Stimulated activated naive CD4-positive, alpha-beta T cell treated with Interleukin-2 at 50 U/mL for 16 hours (primary cell): ENCODE data around the gene SFMBT2.

Experiments
- DNase-seq: peaks from one replicate; lab custom pipeline; 2025; lab: John Stamatoyannopoulos, UW

SFMBT2 gene

DNA sequence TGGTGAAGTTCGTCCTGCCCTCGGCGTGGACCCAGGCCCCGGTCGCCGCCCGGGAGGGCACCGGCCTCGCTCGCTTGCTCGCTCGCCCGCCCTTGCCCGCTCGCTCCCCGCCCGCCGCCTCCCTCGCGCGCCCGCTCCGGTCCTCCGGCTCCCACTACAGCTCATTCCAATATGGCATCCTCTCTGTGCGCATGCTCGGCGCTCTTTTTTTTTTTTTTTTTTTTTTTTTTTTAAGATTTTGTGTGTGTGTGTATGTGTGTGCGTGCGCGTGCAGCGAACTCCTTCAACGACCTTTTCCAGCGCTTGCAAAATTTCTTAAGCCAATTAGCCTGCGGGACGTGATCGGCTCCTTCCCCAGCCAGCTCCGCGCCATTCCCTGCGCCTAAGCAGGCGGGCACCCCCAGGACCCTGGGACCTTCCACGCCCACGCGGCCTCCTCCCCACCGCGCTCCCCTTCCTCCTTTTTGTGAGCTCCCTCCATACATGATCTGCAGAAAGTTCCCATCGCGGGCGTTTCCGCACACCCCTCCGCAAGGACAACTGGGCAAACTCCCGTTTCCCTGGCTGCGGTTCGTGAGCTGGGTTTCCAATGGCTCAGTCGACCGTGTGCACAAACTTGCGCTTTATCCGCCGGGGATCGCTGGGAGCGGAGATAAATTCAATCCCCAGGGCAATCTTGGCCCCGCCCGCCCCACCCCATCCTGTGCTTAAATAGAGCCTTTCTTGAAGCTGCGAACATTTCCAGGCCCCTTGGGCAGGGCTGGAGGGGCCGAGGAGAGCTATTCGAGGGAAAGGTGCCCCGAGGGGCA, at the start of gene SFMBT2:
Gene SFMBT2 (minus strand): TSS at position 173 of the 809 bp plus-strand sequence. CDS start 29,136 bp downstream, outside the sequence.
- peak; percentile 64 for DNase-seq

DNA sequence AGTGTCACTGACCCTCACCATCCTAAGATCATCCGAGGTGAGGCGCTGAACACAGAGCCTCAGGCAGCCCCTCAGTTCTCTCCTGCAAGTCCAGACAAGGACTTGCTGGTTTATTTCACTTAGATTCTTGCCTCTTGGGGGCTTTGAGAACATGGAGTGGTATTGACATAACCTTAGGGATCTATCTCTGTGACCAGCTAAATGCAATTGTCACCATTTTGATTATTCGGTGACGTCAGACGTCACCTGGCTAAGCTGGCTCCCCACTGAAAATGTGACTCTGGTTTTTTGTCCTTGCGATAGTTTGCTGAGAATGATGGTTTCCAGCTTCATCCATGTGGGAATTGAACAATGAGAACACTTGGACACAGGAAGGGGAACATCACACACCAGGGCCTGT, 49.2 kb upstream of the SFMBT2 start:
- no peak for DNase-seq

DNA sequence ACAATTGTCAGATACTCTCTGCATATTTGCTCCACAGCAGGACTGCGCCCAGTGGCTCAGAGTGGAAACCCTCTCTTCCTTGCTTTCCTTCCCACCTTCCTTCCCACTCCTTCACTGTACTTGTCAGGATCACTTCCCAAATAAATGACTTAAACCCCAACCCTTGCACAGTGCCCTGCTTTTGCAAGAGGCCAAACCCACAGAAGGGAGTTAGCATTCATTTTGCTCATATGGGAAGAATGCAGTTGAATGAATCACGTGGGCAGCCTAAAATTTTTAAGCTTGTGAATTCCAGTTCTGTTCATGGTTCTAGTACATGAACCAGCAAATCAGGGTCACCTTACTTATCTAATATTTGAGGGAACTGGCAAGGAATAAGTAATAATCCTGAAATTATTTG, 47.7 kb upstream of the SFMBT2 start:
- no peak for DNase-seq

DNA sequence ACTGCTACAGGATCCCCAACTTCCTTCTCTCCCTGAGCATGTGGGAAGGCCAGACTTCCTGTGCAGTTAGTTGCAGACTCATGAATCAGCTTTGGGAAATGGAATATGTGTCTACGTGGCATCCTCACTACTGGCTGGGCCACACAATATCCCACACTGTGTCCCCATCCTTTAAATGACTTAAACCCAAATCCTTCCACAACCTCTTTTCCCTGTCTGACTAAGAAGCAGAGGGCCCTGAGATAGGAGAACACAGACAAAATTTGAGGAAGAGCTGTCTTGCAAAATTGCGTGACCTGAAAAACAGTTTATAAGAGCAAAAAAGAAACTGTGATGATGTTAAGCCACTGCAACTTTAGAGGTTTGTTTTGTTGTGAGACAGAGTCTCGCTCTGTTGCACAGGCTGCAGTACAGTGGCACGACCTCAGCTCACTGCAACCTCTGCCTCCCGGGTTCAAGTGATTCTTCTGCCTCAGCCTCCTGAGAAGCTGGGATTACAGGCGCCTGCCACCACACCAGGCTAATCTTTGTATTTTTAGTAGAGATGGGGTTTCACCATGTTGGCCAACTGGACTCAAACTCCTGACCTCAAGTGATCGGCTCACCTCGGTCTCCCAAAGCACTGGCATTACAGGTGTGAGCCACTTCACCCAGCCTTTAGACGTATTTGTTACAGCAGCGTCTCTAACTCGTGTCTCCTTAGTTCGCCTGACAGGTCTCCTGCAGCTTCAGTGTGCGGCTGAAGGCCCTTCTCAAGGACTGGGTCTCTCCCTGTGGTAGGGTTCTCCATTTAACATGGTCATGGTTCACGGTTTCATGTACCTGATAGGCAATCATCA, 46.9 kb upstream of the SFMBT2 start:
- DNase-seq = no peak

DNA sequence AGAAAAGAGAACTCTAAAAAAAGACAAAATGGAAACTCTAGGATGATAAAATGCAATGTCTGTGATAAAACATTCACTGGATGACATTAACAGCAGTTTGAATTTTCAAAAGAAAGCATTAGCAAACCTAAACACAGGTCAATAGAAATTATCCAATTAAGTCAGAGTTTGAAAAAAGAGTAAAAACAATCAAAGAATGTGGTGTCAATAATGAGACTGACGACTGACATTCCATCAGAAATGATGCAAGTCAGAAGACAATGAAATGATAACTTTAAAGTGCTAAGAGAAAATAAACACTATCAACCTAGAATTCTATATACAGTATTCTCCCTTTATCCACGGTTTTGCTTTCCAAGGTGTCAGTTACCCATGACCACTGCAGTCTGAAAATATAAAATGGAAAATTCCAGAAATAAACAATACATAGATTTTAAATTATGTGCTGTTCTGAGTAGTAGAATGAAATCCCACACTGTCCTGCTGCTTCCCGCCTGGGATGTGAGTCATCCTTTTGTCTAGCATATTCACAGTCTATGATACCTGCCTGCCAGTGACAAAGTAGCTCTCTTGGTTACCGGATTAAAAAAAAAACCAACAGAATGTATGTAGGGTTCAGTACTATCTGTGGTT, 38.3 kb upstream of the SFMBT2 start:
- DNase-seq = no peak

DNA sequence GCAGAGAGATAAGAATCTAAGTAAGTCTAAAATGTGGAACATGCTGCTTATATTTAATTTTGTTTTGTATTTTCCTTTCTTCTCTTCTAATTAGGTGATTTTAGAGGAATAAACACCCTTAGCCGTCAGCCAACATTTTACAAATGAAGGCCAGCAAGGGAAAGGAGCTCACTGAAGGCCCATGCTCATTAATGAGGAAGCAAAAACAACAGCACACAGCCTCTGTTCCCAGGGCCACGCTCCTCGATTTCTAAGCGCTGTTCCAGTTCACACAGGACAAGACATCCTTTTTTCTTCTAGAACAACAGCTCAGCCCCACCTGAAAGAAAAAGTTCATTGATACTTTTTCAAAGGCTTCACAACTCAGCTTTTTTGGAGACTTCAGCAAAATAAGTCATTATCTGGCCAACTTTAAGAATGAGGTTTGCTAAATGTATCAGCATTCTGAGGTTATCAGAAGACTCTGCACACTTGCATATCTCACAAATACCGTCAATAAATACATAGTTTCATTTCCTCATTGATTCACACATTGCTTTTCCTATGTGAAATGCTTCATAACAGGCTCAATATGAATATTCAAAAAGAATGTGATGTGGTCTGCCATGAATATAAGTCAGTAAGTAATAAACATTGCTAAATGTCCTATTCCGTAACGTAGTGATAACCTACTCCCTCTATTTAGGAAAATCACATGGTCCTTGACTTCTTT, 34.8 kb upstream of the SFMBT2 start:
- no peak for DNase-seq

DNA sequence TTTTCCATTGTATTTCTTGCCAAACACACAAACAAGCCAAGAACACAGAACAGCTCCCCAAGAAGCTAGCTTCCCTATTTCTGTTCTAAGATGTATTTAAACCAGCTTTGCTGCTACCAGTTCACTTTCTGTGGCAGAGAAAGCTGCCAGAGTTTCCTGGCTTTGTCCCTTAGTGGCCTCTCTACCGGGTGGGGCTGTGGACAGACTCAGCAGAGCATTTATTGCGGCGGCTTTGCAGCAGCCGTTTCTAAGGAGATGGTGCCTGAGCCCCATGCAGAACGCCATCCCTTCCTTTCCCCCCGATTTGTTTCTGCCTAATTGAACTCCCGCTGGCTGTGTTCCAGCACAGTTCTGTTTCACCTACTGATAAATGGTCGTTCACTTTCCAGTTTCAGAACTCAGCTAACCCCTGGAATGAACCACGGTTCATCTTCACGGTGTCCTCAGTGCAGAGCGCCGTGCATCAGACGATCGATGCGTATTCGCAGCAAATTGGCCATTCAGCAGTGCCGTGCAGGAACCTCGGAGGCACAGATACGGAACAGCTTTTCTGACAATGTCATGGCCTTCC, 33.8 kb upstream of the SFMBT2 start:
- DNase-seq = no peak

DNA sequence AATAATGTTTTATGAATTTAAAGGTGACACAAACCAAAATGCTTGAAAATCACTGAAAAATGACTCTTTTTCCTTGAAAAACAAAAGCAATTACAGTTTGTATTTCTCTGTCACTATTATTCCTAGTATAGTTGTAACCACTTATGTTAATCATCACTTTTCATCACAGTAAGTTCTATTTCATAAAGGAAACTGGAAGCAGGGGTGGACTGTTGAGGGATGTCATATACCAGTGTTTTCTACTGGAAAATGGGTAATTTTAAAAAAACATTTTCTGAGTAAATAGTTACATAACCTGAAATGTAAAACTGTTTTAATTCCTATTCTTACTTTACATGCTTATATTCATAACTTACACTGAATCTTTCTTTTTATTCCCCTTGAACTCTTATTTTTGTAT, 32.2 kb upstream of the SFMBT2 start:
- DNase-seq = no peak

DNA sequence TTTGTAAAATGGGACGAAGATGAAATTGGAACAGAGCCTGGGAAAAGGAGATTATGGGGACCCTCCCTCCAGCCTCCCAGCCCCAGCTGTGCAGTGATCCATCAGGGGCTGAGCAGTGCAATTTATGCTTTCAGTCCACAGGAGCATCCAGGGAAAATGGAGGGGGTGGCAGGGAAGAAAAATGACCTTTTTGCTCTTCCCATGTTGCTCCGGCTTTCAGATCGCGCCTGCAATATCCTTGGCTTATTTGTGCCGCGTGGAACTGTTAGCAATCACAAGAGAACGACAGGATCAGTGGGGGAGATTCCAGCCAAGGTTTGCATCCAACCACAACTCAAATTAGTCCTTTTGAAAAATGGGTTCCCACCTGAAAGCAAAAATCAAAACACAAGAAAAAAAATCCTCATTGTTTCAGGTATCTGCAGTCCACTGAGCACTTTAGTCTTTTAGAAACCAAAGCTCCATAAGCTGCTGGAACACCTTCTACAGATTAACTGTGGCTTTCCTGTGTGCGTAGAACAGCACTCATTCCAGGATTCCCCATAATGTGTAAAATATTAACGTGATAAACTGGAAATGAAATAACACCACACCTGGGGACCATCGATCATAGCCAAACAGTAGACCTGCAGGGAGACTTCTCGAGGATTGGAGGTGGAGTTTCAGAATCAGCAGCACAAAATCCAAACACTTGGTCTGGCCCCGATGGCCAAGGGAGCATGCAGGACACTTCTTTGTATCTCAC, 30.7 kb upstream of the SFMBT2 start:
- no peak for DNase-seq

DNA sequence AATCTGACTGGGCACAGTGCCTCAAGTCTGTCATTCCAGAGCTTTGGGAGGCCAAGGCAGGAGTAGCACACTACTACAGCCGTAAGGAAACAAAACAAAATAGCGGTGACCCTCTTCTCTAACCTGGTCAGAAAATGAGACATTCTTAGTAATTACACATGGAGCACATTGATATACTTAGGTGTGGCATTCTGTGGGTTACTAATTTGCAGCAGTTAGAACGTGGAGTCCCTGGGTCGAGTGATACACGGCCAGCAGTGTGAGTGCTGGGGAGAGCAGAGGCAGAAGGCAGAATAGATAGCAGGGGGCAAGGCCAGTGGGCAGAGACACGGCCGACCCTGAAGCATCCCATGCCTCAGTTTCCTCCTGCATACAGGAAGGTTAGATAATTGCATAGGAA, 28.9 kb upstream of the SFMBT2 start:
- DNase-seq = no peak

DNA sequence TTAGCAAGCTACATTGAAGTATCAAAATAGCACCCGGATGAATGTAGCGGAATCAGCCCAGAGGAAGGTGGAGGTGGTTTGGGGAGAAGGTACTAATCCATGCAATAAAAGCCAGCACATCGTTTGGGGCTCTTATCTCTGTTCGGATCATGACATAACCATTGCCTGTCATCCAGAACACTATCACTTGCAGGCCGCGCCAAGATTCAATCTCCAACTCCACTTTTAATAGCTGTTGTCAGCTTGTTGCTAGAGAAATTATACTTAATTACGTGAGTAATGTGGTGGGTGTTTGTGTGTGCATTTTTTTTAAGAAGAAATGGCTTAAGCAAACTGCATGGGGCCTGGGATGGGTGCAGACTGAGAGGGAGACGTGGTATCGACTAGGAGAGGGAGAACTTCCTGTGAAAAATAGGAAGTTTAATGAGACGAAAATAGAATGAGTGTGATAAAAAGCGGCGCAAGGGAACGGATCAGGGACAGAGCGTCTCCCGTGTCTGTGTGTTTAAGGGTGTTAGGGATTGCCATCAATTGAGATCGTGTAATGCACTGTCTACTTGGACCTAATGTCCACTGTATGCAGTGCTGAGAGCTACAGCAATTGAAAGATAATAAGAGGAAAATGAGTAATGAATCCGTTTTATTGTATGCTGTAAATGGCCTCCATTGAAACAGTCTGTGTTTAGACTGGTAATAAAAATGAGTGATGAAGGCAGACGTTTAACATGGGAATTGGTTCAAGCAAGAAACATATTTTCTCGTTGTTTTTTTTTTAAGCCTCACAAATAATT, 27.6 kb upstream of the SFMBT2 start:
- DNase-seq = no peak

DNA sequence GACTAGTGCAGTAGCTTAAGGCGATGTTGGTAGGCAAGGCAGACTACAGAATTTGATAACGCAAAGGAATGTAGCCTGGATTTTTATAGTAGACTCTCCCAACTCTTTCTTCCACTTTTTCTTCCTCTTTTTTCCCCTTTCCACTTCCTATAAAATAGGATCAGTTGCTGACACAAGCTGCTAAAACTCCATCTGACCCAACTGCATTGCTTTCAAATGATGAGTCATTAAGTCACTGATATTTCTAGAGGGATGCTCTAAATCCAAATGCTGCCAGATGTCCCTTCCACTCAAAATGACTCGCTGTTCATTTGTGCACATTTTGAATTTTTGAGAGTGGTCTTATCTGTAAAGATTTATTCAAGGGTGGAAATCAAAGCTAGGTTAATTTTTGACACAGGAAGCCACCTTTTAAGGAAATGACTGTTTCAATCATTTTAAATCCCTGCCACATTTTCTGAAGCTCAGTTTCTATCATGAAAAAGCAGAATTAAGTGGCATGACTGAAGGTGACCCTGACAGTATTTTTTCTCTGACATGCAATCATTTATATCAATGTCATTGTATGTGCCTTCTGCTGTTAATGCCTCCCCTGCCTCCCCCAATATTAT, 25.8 kb upstream of the SFMBT2 start:
- DNase-seq = no peak

DNA sequence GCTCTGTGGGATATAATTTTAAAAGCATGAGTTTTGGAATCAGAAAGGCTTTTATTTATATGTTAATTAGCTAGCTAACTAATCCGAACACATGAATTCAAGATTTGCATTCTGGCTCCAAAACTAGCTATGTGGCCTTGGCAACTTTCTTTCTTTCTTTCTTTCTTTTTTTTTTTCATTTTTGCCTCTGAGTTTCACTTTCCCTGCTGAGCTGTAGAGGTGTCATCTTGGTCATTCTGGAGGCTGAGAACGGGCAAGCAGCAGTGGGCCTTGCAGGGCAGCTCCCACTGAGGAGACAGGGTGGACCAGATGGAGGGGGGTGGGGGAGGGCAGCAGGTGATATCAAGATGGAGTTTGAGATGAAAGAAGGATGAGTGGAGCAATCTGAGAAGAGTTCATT, 24.8 kb upstream of the SFMBT2 start:
- no peak for DNase-seq

DNA sequence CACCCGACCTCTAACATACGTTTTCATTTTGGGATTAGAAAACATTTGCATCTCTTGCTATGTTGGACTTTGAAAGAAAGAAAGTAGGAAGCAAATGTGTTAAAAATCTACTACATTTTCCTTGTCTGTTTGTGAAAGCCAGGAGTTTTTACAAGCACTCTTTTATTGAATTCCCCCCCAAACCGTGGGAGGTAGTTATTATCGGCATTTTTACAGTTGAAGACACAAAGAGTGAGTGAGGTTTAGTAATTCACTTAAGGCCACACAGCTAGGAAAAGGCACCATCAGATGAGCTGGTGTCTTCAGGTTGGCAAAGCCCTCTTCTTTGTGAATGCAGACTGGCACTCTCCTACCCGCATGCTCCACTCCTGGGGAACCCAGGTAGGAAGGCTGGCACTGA, 23.5 kb upstream of the SFMBT2 start:
- DNase-seq = no peak

DNA sequence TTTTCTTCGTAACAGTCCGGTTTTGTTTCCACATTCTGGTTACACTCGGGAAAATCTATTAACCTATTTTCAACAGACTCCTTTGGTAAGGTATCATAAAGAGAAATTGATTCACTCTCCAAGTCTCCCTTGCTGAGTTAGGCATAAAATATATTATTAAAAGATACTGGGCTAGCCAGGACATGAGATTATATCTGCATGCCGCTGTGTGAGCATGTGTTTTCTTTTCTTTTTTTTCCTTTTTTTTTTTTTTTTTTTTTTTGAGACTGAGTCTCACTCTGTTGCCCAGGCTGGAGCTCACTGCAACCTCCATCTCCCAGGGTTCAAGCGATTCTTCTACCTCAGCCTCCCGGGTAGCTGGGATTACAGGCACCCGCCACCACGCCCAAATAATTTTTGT, 23.0 kb upstream of the SFMBT2 start:
- no peak for DNase-seq

DNA sequence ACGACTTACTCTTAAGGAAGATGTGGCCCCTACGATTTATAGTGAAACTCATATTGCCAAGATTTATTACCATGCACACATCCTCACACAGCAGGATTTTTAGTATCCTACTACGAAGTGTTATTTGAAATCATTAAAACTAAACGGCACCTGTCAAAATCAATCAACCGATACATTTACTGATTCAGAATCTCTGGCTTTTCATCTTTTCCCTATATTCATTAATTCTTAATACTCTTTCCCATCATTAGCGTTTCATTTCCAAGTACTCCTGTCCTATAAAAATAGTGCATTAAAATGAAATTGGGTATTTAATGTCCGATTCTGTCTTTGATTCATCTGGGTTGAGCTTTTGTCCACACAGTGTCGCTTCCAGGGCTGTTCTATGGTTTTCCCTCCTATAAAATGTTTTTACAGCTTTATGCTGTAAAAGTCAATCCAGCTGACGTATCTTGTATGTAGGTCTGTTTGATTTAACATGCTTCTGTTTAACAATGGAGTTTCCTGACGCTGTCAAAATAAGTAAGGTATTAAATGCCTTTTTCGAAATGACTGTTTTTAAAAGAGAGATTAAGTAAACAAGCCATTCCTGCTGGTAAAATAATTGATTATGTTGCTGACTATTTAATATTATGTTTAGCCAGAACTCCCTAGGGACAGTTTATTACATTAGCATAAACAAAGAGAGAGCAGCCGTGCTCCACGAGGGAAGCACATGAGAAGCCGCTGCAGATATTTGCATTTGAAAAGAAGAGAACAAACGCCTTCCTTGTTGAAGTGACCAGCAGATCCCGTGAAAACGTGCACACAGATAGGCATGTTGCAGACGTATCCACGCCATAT, 22.3 kb upstream of the SFMBT2 start:
- no peak for DNase-seq

DNA sequence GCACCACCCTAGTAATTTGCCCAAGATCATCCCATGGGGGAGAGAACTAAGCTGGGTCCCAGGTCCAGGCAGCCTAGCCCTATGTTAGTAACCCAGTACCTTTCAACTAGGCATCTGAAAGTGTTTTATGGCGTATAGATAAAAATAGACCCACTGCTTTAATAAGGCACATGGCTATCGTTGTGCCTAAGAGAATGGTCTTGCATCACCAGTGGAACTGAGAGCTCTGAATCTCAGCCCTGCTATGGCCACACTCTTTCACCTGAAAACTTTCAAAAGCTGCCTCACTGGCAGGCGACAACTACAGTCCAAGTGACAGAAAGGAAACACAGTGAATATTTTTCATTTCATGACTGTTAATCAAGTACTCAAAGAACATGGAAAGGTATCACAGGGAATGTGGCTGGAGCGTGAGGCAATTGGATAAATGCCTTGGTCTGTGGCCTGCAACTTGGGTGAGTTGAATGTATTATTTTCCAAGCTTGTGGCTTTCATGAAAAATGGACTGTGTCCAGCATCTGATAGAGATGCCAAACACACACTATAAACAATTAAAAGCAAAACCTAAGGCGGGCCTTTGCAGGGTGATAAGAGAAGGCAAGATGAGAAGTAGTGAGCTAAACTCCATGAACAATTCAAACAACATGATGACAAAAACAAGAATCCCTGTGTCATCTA, 18.0 kb upstream of the SFMBT2 start:
- no peak for DNase-seq

DNA sequence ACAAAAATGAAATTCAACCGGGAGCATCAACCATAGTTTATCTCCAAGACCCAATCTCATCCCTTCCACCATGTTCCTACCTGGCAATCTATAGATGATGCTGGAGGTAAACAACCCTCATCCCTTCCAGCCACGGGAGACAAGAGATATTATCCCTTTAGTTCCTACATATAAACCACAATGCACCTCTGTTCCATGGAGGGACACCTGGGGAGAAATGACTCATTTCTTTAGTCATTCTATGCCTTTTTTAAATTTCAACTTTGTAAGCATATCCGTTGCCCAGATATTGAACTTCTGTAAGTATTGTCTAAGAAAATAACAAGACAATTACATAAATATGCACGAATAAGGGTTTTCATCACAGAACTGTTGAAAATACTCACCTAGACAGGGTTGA, 15.5 kb upstream of the SFMBT2 start:
- no peak for DNase-seq
